Mesangial cell (primary cell): Measurements from ENCODE around the gene TMEM123. TPM values are rescaled to one million over a fixed set of nuclear protein-coding genes. Genes with fewer than 3 reads are reported as not detected.

Source experiments
- total RNA-seq: library from RNA; depleted of rRNA; stranded (reverse); fragments of >200 nt; gene quantifications from 2 replicates; pipeline ENCODE4 v1.2.3, GENCODE V29; 2015

Gene TMEM123
- 114 and 149 TPM in 2 replicates for total RNA-seq

GRCh38 chr11:102452461-102453301 is at the start of gene TMEM123:
TMEM123 (minus strand) TSS chr11:102452765; CDS start chr11:102452623, 142 bp downstream.

GRCh38 chr11:102346748-102347461 is 105.7 kb downstream of the TMEM123 start, which contains the start of gene BIRC2:
BIRC2 (plus strand) TSS chr11:102347214; CDS start chr11:102349855, 2,641 bp downstream.

Other genes starting within 250 kb of the TMEM123 start
- 4.6 and 4.8 TPM in 2 replicates for gene BIRC3, start 135.3 kb downstream of the TMEM123 start, total RNA-seq
- gene BIRC2, start 105.6 kb downstream of the TMEM123 start, total RNA-seq, result 42.6 and 47.6 TPM in 2 replicates
- gene MMP7, start 78.0 kb upstream of the TMEM123 start, total RNA-seq, result 43.3 and 509 TPM in 2 replicates
- gene MMP20, start 172.6 kb upstream of the TMEM123 start, total RNA-seq, result not detected in 2 replicates